GM19351 (cell line): ENCODE measurements around the gene KLHL17.
"Not testable (repeated sequence)": the region's sequence is repeated elsewhere in the genome, so short reads cannot be mapped to it uniquely, and the experiment has no call there.

Source experiments
- ATAC-seq: cut with Tn5 transposase; IDR thresholded peaks from one replicate; pipeline ENCODE4 v1.9.1; 2021; ENCODE audit warnings: mild to moderate bottlenecking, moderate library complexity; ENCODE audit not compliant: unreplicated experiment

Gene KLHL17

GRCh38 chr1:978835-979743 lies 18.7 kb downstream of the KLHL17 start:
- no peak for ATAC-seq

- no peak for ATAC-seq
Observed at GRCh38 chr1:979744-980072, 19.3 kb downstream of the KLHL17 start.

- no peak for ATAC-seq
Observed at GRCh38 chr1:980137-980571, 19.8 kb downstream of the KLHL17 start.

- ATAC-seq = no peak
Observed at GRCh38 chr1:980602-981395, 20.4 kb downstream of the KLHL17 start.

GRCh38 chr1:981491-981954 lies 21.1 kb downstream of the KLHL17 start:
- no peak for ATAC-seq

- ATAC-seq = no peak
Observed at GRCh38 chr1:981955-982558, 21.7 kb downstream of the KLHL17 start, which contains the start of gene PERM1. PERM1 (minus strand) TSS chr1:982093; CDS start chr1:981029, 1,064 bp downstream.

- no peak for ATAC-seq
Observed at GRCh38 chr1:982765-983436, 22.5 kb downstream of the KLHL17 start.

- no peak for ATAC-seq
Observed at GRCh38 chr1:983798-984475, 23.6 kb downstream of the KLHL17 start.

- ATAC-seq = no peak
Observed at GRCh38 chr1:984476-984814, 24.1 kb downstream of the KLHL17 start.

- ATAC-seq = no peak
Observed at GRCh38 chr1:985126-985525, 24.7 kb downstream of the KLHL17 start.

- not testable (repeated sequence) for ATAC-seq
Observed at GRCh38 chr1:988061-988460, 27.7 kb downstream of the KLHL17 start.

GRCh38 chr1:991275-991674 lies 30.9 kb downstream of the KLHL17 start:
- not testable (repeated sequence) for ATAC-seq

- ATAC-seq = no peak
Observed at GRCh38 chr1:991895-992294, 31.5 kb downstream of the KLHL17 start.

- no peak for ATAC-seq
Observed at GRCh38 chr1:992362-992761, 32.0 kb downstream of the KLHL17 start.

- no peak for ATAC-seq
Observed at GRCh38 chr1:993379-993995, 33.1 kb downstream of the KLHL17 start.

GRCh38 chr1:994546-994945 lies 34.2 kb downstream of the KLHL17 start:
- not testable (repeated sequence) for ATAC-seq

GRCh38 chr1:995665-996633 lies 35.6 kb downstream of the KLHL17 start:
- ATAC-seq = no peak

- no peak for ATAC-seq
Observed at GRCh38 chr1:996851-997712, 36.7 kb downstream of the KLHL17 start.
